ENCODE results near the gene MC5R. TPM values are rescaled to one million over a fixed set of nuclear protein-coding genes. Genes with fewer than 3 reads are reported as not detected.
"Not testable (repeated sequence)": the region's sequence is repeated elsewhere in the genome, so short reads cannot be mapped to it uniquely, and the experiment has no call there.

The MC5R gene
- total RNA-seq, 4 donors from 2014 or later = 0.38 to 0.57 TPM; not detected in 2

DNA sequence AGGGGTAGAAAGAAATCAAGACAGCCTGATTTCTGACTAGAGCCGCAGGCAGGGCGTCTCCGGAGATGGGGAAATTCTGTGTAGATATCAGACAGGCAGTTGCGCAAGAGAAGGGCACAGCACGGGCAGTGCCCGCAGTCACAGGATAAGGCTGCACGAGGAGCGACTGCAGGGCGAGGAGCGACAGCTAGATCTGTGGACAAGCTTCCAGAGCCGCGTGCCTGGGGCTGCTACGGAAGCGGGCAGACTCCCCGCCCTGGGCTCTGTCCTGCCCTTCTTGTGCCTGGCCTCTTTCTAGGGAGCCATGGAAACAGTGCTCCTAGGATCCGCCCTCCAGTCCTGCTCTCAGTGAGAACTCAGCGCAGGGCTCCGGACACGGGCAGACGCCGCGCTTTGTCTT is 12.6 kb downstream of the MC5R start:
- TF ChIP-seq, protein P1, sequence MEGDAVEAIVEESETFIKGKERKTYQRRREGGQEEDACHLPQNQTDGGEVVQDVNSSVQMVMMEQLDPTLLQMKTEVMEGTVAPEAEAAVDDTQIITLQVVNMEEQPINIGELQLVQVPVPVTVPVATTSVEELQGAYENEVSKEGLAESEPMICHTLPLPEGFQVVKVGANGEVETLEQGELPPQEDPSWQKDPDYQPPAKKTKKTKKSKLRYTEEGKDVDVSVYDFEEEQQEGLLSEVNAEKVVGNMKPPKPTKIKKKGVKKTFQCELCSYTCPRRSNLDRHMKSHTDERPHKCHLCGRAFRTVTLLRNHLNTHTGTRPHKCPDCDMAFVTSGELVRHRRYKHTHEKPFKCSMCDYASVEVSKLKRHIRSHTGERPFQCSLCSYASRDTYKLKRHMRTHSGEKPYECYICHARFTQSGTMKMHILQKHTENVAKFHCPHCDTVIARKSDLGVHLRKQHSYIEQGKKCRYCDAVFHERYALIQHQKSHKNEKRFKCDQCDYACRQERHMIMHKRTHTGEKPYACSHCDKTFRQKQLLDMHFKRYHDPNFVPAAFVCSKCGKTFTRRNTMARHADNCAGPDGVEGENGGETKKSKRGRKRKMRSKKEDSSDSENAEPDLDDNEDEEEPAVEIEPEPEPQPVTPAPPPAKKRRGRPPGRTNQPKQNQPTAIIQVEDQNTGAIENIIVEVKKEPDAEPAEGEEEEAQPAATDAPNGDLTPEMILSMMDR (IDR thresholded peaks at IDR 0.05) = no peak
- TF ChIP-seq POLR2A (IDR thresholded peaks at IDR 0.05) = no peak
- no peak overlapping the region for H3K27ac ChIP-seq
- H3K36me3 ChIP-seq = no peaks in the 10 kb centered on the region
- WGBS, 2 donors = 90 to 94% methylated on average over 20 to 21 of the region's 22 CpGs
- intact Hi-C loops (cut with DNase I) = no loop called here
- no peaks in the 10 kb centered on the region for H3K4me1 ChIP-seq
- DNase-seq = no peak
- H3K9me3 ChIP-seq = no peaks in the 10 kb centered on the region
- peaks cover 0 to 29% (median 0%) of the 10 kb centered on the region in 4 donors for H3K27me3 ChIP-seq
- H3K4me3 ChIP-seq = no peak overlapping the region

DNA sequence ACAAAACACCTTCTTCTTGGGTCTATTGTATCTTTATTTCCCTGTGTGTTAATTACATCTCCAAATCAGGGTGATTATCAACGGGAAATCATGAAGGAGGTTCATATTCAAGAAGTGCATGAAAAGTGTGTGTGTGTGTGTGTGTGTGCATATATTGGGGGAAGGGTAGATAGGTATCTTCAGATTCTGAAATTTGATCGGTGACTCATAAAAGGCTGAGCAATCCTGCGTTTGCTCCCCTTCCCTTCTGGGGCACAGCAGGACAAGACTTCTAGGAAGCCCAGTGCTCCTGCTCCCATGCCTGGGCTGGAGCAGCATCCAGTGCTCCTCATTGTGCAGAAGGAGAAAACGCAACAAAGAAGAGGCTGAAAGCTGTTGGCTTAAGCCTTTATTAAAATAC is 25.8 kb downstream of the MC5R start:
- Histone ChIP-seq H3K4me1 (no peaks in the 10 kb centered on the region), H3K27ac (no peak overlapping the region), H3K4me3 (no peak overlapping the region), H3K9me3 (peaks cover 0 to 19% (median 0%) of the 10 kb centered on the region in 3 donors), H3K27me3 (no peaks in the 10 kb centered on the region), H3K36me3 (no peaks in the 10 kb centered on the region)
- intact Hi-C loops (cut with DNase I) = no loop called here
- DNase-seq = no peak
- WGBS, 2 donors = 75 to 78% methylated on average over 4 of the region's 4 CpGs
- TF ChIP-seq POLR2A (IDR thresholded peaks at IDR 0.05) = no peak
- TF ChIP-seq, protein P1 (IDR thresholded peaks at IDR 0.05) = no peak

DNA sequence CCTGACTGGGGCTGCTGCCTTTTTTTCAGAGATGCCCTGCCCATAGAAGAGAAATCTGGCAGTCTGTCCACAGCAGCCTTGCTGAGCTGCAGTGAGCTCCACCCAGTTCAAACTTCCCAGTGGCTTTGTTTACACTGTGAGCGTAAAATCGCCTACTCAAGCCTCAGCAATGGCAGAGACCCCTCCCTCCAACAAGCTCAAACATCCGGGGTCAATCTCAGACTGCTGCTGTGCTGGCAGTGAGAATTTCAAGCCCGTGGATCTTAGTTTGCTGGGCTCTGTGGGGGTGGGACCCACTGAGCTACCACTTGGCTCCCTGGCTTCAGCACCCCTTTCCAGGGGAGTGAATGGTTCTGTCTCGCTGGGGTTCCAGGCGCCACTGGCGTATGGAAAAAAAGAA is 38.9 kb downstream of the MC5R start:
- H3K4me1 ChIP-seq; H3K4me3 ChIP-seq; intact Hi-C loops (cut with DNase I); H3K27ac ChIP-seq; H3K9me3 ChIP-seq; DNase-seq; H3K36me3 ChIP-seq: not testable (repeated sequence)
- H3K27me3 ChIP-seq = peaks cover 0 to 14% (median 0%) of the 10 kb centered on the region in 4 donors
- 48 to 60% methylated on average over 3 to 5 of the region's 7 CpGs for WGBS, 2 donors

DNA sequence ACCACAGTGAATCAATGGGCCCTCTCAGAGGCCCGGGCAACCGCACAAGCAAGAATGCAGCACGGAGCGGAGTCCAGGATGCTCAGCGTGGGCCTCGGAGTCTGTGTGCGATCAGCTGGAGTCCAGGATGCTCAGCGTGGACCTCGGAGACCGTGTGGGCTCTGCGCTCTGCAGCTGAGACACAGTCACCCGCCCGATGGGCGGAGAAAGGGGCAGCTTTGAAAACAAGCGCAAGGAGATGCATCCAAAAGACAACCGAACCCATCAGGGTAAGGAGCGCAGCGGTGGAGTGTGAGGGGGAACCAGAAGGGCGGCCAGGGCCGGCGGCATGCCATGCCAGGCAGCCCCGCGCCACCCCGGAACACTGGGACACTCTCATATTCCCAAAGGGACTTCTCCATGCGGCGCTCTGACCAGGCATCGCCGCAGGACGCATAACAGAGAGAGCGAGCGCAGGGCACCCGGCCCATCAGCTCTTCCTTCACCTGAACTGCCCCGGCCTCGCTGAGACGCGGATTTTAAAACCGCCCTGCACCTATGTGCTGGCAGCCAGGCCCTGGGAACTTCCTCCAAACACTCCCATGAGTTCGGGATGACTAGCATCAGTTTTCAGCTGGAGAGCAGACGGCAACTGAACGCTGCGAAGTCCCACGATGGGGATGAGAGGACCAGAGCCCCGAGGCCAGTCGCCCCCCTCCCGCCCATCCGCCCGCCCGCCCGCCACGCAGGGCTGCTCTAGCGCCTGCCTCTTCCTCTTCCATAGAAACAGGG is 44.7 kb downstream of the MC5R start:
- no peak for TF ChIP-seq POLR2A (IDR thresholded peaks at IDR 0.05)
- TF ChIP-seq, protein P1 (IDR thresholded peaks at IDR 0.05) = no peak
- peaks cover 0 to 7% (median 0%) of the 10 kb centered on the region in 3 donors for H3K4me1 ChIP-seq
- intact Hi-C loops (cut with DNase I) = no loop called here
- no peak overlapping the region for H3K27ac ChIP-seq
- H3K36me3 ChIP-seq = no peaks in the 10 kb centered on the region
- no peak overlapping the region for H3K4me3 ChIP-seq
- DNase-seq = no peak
- WGBS, 2 donors = 0 to 22% methylated on average over 1 to 13 of the region's 51 CpGs
- H3K27me3 ChIP-seq = peaks cover 0 to 60% (median 0%) of the 10 kb centered on the region in 4 donors
- H3K9me3 ChIP-seq = no peaks in the 10 kb centered on the region

DNA sequence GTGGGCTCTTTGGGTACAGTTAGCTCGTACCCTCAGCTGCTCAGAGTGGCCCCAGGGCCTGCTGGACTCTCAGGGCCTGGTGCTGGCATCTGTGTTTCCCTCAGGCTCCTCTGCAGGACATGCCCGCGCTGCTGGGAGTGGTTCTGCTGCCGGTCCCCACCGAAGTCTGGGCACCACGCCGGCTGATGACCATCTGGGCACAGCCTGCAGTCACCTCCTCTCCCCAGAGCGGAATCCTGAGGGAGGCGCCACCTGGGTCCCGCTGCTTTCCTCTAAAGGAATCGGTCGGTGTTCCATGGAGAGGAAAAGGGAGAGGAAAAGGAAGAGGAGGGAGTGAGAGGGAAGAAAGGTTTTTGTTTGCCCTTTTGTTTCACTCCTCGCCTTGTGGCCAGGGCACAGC is 47.8 kb downstream of the MC5R start:
- DNase-seq = no peak
- Histone ChIP-seq H3K27me3 (peaks cover 0 to 56% (median 0%) of the 10 kb centered on the region in 4 donors), H3K36me3 (no peaks in the 10 kb centered on the region), H3K27ac (no peak overlapping the region), H3K4me1 (peaks cover 0 to 7% (median 0%) of the 10 kb centered on the region in 3 donors), H3K4me3 (no peak overlapping the region), H3K9me3 (no peaks in the 10 kb centered on the region)
- TF ChIP-seq, protein P1 (IDR thresholded peaks at IDR 0.05) = no peak
- TF ChIP-seq POLR2A (IDR thresholded peaks at IDR 0.05) = no peak
- 55 to 57% methylated on average over 3 to 6 of the region's 13 CpGs for WGBS, 2 donors
- intact Hi-C loops (cut with DNase I) = no loop called here
